Measurements from ENCODE around the gene LEMD1.
"Not testable (repeated sequence)": the region's sequence is repeated elsewhere in the genome, so short reads cannot be mapped to it uniquely, and the experiment has no call there.

The LEMD1 gene

GRCh38 chr1:205429762-205430695 is 8.2 kb upstream of the LEMD1 start:
- peak; percentile 34 for DNase-seq (ENCODE audit: low spot score)

- DNase-seq (ENCODE audit: low spot score), result no peak
Measured at GRCh38 chr1:205424901-205425600, 3.2 kb upstream of the LEMD1 start.

- DNase-seq (ENCODE audit: low spot score), result no peak
Measured at GRCh38 chr1:205423814-205424399, 2.1 kb upstream of the LEMD1 start.

GRCh38 chr1:205422993-205423642 is 1.3 kb upstream of the LEMD1 start:
- DNase-seq (ENCODE audit: low spot score), result no peak

- DNase-seq (ENCODE audit: low spot score), result no peak
Measured at GRCh38 chr1:205420938-205421337, 918 bp downstream of the LEMD1 start.

DNA sequence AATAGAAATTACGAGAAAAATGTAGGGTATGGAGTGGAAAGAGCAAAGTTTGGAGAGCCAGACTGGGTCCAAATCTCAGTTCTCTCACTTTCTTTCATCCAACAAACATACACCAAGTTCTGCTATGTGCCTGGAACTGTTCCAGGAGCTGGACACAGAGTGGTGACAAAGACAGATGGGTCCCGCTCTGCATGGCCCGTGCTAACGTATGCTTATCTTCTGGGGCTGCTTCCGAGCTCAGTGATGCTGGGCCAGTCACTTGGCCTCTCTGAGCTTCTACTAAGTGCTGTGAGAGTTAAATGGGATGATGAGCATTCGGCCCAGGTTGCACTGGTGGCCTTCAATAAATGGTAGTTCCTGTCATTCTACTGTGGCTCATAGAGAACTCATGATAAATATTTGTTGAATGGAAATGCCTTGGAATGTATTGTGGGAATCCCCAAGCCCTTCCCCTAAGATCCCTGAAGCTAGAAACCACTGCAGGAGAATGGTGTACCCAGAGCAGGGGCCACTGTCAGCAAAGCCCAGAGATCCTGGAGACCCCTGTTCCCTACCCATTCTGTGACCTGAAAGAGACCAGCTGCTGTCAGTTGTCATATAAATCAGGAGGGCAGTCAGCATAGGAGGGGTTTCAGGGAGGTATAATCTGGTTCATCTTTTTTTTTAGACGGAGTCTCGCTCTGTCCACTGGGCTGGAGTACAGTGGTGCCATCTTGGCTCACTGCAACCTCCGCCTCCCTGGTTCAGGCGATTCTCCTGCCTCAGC is 3.8 kb downstream of the LEMD1 start:
- no peak for DNase-seq (ENCODE audit: low spot score)

GRCh38 chr1:205416322-205416721 is 5.5 kb downstream of the LEMD1 start:
- DNase-seq (ENCODE audit: low spot score), result no peak

- DNase-seq (ENCODE audit: low spot score), result no peak
Measured at GRCh38 chr1:205410581-205411298, 11.1 kb downstream of the LEMD1 start.

GRCh38 chr1:205407970-205408369 is 13.9 kb downstream of the LEMD1 start:
- DNase-seq (ENCODE audit: low spot score), result no peak

DNA sequence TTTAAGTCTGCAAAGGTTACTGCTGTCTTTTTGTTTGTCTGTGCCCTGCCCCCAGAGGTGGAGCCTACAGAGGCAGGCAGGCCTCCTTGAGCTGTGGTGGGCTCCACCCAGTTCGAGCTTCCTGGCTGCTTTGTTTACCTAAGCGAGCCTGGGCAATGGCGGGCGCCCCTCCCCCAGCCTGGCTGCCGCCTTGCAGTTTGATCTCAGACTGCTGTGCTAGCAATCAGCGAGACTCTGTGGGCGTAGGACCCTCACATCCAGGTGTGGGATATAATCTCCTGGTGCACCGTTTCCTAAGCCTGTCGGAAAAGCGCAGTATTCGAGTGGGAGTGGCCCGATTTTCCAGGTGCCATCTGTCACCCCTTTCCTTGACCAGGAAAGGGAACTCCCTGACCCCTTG is 15.6 kb downstream of the LEMD1 start:
- not testable (repeated sequence) for DNase-seq (ENCODE audit: low spot score)

DNA sequence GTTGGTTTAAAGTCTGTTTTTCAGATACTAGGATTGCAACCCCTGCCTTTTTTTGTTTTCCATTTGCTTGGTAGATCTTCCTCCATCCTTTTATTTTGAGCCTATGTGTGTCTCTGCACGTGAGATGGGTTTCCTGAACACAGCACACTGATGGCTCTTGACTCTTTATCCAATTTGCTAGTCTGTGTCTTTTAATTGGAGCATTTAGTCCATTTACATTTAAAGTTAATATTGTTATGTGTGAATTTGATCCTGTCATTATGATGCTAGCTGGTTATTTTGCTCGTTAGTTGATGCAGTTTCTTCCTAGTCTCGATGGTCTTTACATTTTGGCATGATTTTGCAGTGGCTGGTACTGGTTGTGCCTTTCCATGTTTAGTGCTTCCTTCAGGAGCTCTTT is 17.4 kb downstream of the LEMD1 start:
- DNase-seq (ENCODE audit: low spot score), result not testable (repeated sequence)

DNA sequence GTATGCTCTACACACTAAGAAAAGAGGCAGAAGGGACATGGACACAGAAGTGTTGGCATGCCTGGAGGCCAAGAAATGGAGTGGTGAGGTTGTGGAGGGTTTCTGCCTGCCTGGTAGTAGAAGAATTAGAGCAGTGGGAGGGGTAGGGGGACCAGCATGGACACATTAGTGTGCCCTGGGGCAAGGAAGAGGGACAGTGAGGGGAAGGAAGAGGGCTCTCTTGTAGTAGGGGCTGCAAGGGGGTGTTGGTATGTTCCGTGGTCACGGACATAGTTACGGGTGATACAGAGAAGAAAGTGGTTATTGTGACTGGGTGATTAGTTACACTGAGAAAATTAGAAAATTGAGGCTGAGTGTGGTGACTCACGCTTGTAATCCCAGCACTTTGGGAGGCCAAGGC is 23.3 kb downstream of the LEMD1 start:
- DNase-seq (ENCODE audit: low spot score), result no peak

GRCh38 chr1:205396967-205397616 is 24.8 kb downstream of the LEMD1 start:
- peak; percentile 43 for DNase-seq (ENCODE audit: low spot score)

DNA sequence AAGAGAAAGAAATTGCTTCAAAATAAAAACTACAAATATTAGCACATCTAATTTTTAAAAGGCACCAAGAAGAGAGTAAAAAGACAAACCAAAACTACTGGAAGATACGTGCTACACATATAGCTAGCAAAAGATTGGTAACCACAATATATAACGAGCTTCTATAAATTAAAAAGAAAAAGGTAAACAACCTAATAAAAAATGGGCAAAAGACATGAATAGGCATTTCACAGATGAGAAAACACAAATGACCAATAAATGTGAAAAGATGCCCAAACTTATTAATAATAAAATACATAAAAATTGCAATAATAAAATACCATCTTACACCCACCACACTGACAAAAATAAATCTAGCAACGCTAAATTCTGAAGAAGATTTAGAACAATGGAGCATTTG is 26.2 kb downstream of the LEMD1 start:
- DNase-seq (ENCODE audit: low spot score), result no peak

DNA sequence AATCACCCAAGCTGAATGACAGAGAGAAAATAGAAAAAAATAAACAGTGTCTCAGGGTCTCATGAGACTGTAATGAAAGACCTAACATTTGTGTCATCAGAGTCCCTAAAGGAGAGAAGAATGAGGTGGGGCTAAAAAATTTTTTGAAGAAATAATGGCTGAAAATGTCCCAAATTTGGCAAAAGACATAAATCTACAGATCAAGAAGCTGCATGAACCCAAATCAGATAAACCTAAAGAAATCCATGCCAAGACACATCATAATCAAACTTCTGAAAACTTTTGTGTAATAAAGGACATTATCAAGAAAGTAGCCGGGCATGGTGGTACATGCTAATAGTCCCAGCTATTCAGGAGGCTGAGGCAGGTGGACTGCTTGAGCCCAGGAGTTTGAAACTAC is 29.2 kb downstream of the LEMD1 start:
- no peak for DNase-seq (ENCODE audit: low spot score)

GRCh38 chr1:205391386-205391785 is 30.5 kb downstream of the LEMD1 start:
- DNase-seq (ENCODE audit: low spot score), result no peak

GRCh38 chr1:205387845-205388244 is 34.0 kb downstream of the LEMD1 start:
- no peak for DNase-seq (ENCODE audit: low spot score)

- DNase-seq (ENCODE audit: low spot score), result not testable (repeated sequence)
Measured at GRCh38 chr1:205382990-205383389, 38.9 kb downstream of the LEMD1 start.

DNA sequence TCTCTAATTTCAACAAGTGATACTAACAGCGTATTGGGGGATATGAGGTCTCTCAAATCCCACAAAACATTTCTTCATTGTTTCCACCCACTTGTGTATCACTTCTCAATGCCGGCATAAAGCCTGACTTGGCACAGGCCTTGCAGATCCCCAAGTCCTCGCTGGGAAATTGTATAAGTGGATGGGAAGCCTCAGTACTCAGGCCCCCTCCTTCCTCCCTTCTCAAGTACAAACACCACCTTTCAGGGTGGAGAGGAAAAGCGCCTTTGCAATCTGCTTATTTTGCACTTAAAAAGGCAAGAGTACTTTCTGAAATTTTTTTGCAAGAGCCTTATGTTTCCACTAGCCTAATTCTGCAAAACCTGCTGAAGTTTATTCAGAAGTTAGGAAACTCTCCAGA is 39.3 kb downstream of the LEMD1 start:
- no peak for DNase-seq (ENCODE audit: low spot score)

DNA sequence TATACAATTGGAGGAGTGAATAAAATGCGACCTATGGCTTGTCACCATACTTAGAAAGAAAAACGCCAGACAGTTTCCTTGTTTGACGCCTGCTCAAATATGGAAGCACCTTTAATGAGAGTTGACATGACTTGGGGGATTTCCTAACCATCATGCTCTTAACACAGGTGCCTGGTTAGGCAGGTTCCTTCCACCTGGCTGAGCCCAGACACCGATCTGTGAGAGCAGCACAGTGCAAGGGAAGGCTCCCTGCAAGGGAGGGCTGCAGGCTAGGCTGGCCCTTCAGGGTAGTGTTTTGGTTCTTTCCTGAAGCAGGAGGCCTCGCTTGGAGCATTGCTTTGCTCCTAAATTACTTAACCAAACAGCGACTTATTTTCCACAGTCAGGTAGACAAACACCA is 40.6 kb downstream of the LEMD1 start:
- no peak for DNase-seq (ENCODE audit: low spot score)
